HG03025 (cell line): Measurements from ENCODE around the gene NCAPD2.
"Not testable (repeated sequence)": the region's sequence is repeated elsewhere in the genome, so short reads cannot be mapped to it uniquely, and the experiment has no call there.

Experiments
- ATAC-seq: cut with Tn5 transposase; IDR thresholded peaks from one replicate; pipeline ENCODE4 v1.9.1; 2021; ENCODE audit warnings: mild to moderate bottlenecking, moderate library complexity; ENCODE audit not compliant: unreplicated experiment, low FRiP score

NCAPD2 gene

GRCh38 chr12:6532051-6532926, 38.4 kb downstream of the NCAPD2 start:
- ATAC-seq = no peak

GRCh38 chr12:6532927-6533652, 39.2 kb downstream of the NCAPD2 start:
- ATAC-seq = peak; percentile 3

- peak; percentile 1 for ATAC-seq
These were observed 39.7 kb downstream of the NCAPD2 start for GRCh38 chr12:6533653-6533922.

- ATAC-seq = peak; percentile 59
These were observed 40.2 kb downstream of the NCAPD2 start, which contains the start of gene GAPDH for GRCh38 chr12:6533923-6534694. Gene GAPDH, plus strand, starts transcription at chr12:6534517. Its CDS starts 316 bp downstream, at chr12:6534833.

- ATAC-seq = peak; percentile 4
These were observed 40.7 kb downstream of the NCAPD2 start for GRCh38 chr12:6534695-6534944.

GRCh38 chr12:6534945-6535696, 41.2 kb downstream of the NCAPD2 start:
- ATAC-seq = peak; percentile 15

- ATAC-seq = no peak
These were observed 41.7 kb downstream of the NCAPD2 start for GRCh38 chr12:6535697-6535946.

GRCh38 chr12:6535960-6536847, 42.3 kb downstream of the NCAPD2 start:
- ATAC-seq = no peak

- no peak for ATAC-seq
These were observed 43.1 kb downstream of the NCAPD2 start for GRCh38 chr12:6536894-6537579.

- ATAC-seq = not testable (repeated sequence)
These were observed 43.9 kb downstream of the NCAPD2 start for GRCh38 chr12:6537580-6538419.

GRCh38 chr12:6538420-6539313, 44.8 kb downstream of the NCAPD2 start:
- ATAC-seq = no peak

GRCh38 chr12:6539314-6539682, 45.4 kb downstream of the NCAPD2 start:
- no peak for ATAC-seq

GRCh38 chr12:6539707-6540134, 45.8 kb downstream of the NCAPD2 start:
- no peak for ATAC-seq

- ATAC-seq = no peak
These were observed 46.4 kb downstream of the NCAPD2 start for GRCh38 chr12:6540181-6540877.

GRCh38 chr12:6541371-6542165, 47.7 kb downstream of the NCAPD2 start:
- no peak for ATAC-seq
